K562 (cell line): ENCODE data around the gene TRAF3. TPM values are rescaled to one million over a fixed set of nuclear protein-coding genes. Genes with fewer than 3 reads are reported as not detected.

Experiments
- ATAC-seq: fragments of 200-7000 bp; cut with Tn5 transposase; 3 replicates; pipeline ENCODE4 v1.9.1; 2020; ENCODE audit warnings: moderate library complexity
- BruUV-seq: library from RNA; stranded (reverse); fragments of 400-500 nt; replicated peaks from 2 replicates; lab custom pipeline; 2021; lab: Mats Ljungman, UMichigan
- CTCF ChIA-PET: fragments of 300-600 bp; formaldehyde crosslinking; extraction: SDS; loops from one replicate; lab custom pipeline; 2021; ENCODE audit warnings: low intra/inter-chr PET ratio; lab: Yijun Ruan, JAX
- POLR2A ChIA-PET: fragments of 300-600, 350-650 bp; sonication (Branson Sonifier 250); formaldehyde crosslinking; extraction: SDS; loops from one replicate; lab custom pipeline; 2021; ENCODE audit warnings: antibody characterized with exemption, inconsistent platforms; lab: Yijun Ruan, JAX
- DNase-seq, 4 experiments: peaks; one replicate each; pipeline versions ENCODE4 v3.0.0 to v3.0.0-alpha.2; 2011 to 2018; ENCODE audit warnings: low spot score in 3 of 4, mixed read lengths in 3 of 4; ENCODE audit errors: extremely low read depth in 1 of 4
- FAIRE-seq: peaks from 2 replicates; lab custom pipeline; 2011; peaks lifted over from hg19 to GRCh38; lab: Jason Lieb, UNC
- H2AFZ ChIP-seq: 2 replicates; pipeline ENCODE4 v1.6.0; 2011; ENCODE audit warnings: low read depth, low read length, control low read depth, inconsistent platforms
- H3K27ac ChIP-seq: fragments of 200-600 bp; 3 replicates; pipeline ENCODE4 v1.8.0; 2011; ENCODE audit warnings: low read depth, mild to moderate bottlenecking, control low read depth, inconsistent platforms, low read length, moderate library complexity, mixed read lengths; ENCODE audit errors: extremely low read depth
- H3K27me3 ChIP-seq, 2 experiments: fragments of 300-600 bp in 1 of 2; 2 replicates in 1 of 2; 3 replicates in 1 of 2; pipeline versions ENCODE4 v1.6.0 to v1.8.0; 2011; ENCODE audit warnings: inconsistent platforms in 2 of 2, low read length in 2 of 2, mild to moderate bottlenecking in 1 of 2, mixed read lengths in 1 of 2, moderate library complexity in 1 of 2; ENCODE audit not compliant: control insufficient read depth in 2 of 2, insufficient read depth in 2 of 2
- H3K36me3 ChIP-seq: fragments of 300-600 bp; 3 replicates; pipeline ENCODE4 v1.8.0; 2011; ENCODE audit warnings: mild to moderate bottlenecking, low read length, inconsistent platforms; ENCODE audit not compliant: control insufficient read depth, insufficient read depth
- H3K4me1 ChIP-seq, 2 experiments: fragments of 200-600 bp in 1 of 2; replicated peaks in 1 of 2; 2 replicates in 1 of 2; 3 replicates in 1 of 2; pipeline versions ENCODE4 v1.5.1 to v1.8.0; 2011; ENCODE audit warnings: inconsistent platforms in 2 of 2, low read length in 2 of 2, mild to moderate bottlenecking in 1 of 2, mixed read lengths in 1 of 2, moderate library complexity in 1 of 2; ENCODE audit not compliant: control insufficient read depth in 2 of 2, insufficient read depth in 2 of 2
- H3K4me2 ChIP-seq: 2 replicates; pipeline ENCODE4 v1.6.1; 2011; ENCODE audit warnings: low read length, control low read depth, inconsistent platforms, mixed read lengths; ENCODE audit not compliant: insufficient read depth
- H3K4me3 ChIP-seq: fragments of 200-600 bp; sonication (generic), shearing (Covaris generic); 2 replicates; pipeline ENCODE4 v1.5.1; 2016; ENCODE audit warnings: control low read depth, inconsistent platforms
- H3K79me2 ChIP-seq: fragments of 200-600 bp; 3 replicates; pipeline ENCODE4 v1.8.0; 2011; ENCODE audit warnings: low read length, inconsistent platforms; ENCODE audit not compliant: control insufficient read depth, insufficient read depth
- H3K9ac ChIP-seq, 2 experiments: 2 replicates each; pipeline versions ENCODE4 v1.6.0 to v1.6.1; 2011; ENCODE audit warnings: low read depth in 2 of 2, low read length in 2 of 2, control low read depth in 1 of 2, inconsistent platforms in 1 of 2, mild to moderate bottlenecking in 1 of 2, mixed read lengths in 1 of 2; ENCODE audit not compliant: insufficient read depth in 1 of 2
- H3K9me1 ChIP-seq: one replicate; pipeline ENCODE4 v1.6.0; 2011; ENCODE audit warnings: inconsistent platforms, mild to moderate bottlenecking, low read length, moderate library complexity; ENCODE audit not compliant: control insufficient read depth, insufficient read depth
- H3K9me3 ChIP-seq: replicated peaks from 2 replicates; pipeline ENCODE4 v1.5.1; 2011; ENCODE audit warnings: low read depth, low read length, inconsistent platforms; ENCODE audit not compliant: control insufficient read depth, insufficient read depth
- H4K20me1 ChIP-seq: replicated peaks from 2 replicates; pipeline ENCODE4 v1.6.1; 2011; ENCODE audit warnings: low read length, inconsistent platforms, mixed read lengths; ENCODE audit not compliant: control insufficient read depth, insufficient read depth
- CCAR2 ChIP-seq: fragments of 200-400 bp; formaldehyde crosslinking; IDR thresholded peaks from 2 replicates; pipeline ENCODE4 v1.6.1; 2017; ENCODE audit warnings: mild to moderate bottlenecking, low read depth, low read length
- FOXK2 ChIP-seq, 2 experiments: fragments of 450-650 bp; IDR thresholded peaks in 1 of 2; conservative IDR thresholded peaks in 1 of 2; 2 replicates each; pipeline ENCODE4 v1.6.1; 2016; ENCODE audit warnings: low read depth in 2 of 2, mild to moderate bottlenecking in 1 of 2
- KLF10 ChIP-seq: fragments of 250-450 bp; sonication (Bioruptor Pico); IDR thresholded peaks from 2 replicates; pipeline ENCODE4 v1.6.1; 2021; ENCODE audit warnings: matching md5 sums
- MEF2D ChIP-seq: conservative IDR thresholded peaks from 2 replicates; pipeline ENCODE4 v1.6.1; 2016; ENCODE audit warnings: low read depth, missing genetic modification characterization, missing compliant biosample characterization
- PHF8 ChIP-seq: fragments of 200-600 bp; sonication (generic); IDR thresholded peaks from 2 replicates; pipeline ENCODE4 v1.6.1; 2012; ENCODE audit warnings: mixed run types, mild to moderate bottlenecking, inconsistent platforms, low read length, moderate library complexity, borderline replicate concordance
- SMAD3 ChIP-seq: fragments of 450-650 bp; formaldehyde crosslinking; conservative IDR thresholded peaks from 2 replicates; pipeline ENCODE4 v1.4.0; 2020; ENCODE audit warnings: mild to moderate bottlenecking
- SRSF9 ChIP-seq: fragments of 200-400 bp; formaldehyde crosslinking; IDR thresholded peaks from 2 replicates; pipeline ENCODE4 v1.6.1; 2017; ENCODE audit warnings: low read depth, low read length, borderline replicate concordance
- TFAM ChIP-seq: fragments of 250-450 bp; sonication (Bioruptor Pico); conservative IDR thresholded peaks from 2 replicates; pipeline ENCODE4 v1.5.0; 2021; ENCODE audit warnings: mild to moderate bottlenecking, moderate library complexity
- ZBTB1 ChIP-seq: sonication (generic); formaldehyde crosslinking; IDR thresholded peaks from 2 replicates; pipeline ENCODE4 v1.8.1; 2023; ENCODE audit warnings: missing genetic modification reagents, low read depth, mild to moderate bottlenecking, borderline replicate concordance
- ZC3H8 ChIP-seq: fragments of 450-650 bp; IDR thresholded peaks from 2 replicates; pipeline ENCODE4 v1.6.1; 2017
- ZNF41 ChIP-seq: fragments of 250-450 bp; sonication (Bioruptor Pico); conservative IDR thresholded peaks from 2 replicates; pipeline ENCODE4 v1.4.0; 2020; ENCODE audit warnings: mild to moderate bottlenecking
- ZNF445 ChIP-seq: fragments of 250-450 bp; sonication (Bioruptor Pico); IDR thresholded peaks from 2 replicates; pipeline ENCODE4 v1.4.0; 2020; ENCODE audit warnings: low read depth, mild to moderate bottlenecking, moderate library complexity
- WGBS: fragments of 100-300 bp; shearing (Covaris generic); methylation state at CpG from one replicate; pipeline ENCODE4 v1.1.6; 2016; ENCODE audit warnings: low coverage, mixed read lengths; ENCODE audit not compliant: insufficient coverage; ENCODE audit errors: missing lambda C conversion rate; 5-methylcytosine and 5-hydroxymethylcytosine counted together
- in situ Hi-C: fragments of 300-500 bp; cut with MboI; formaldehyde crosslinking; loops from 4 replicates; pipeline ENCODE4 v1.15.0; 2018; ENCODE audit warnings: inconsistent platforms, mixed read lengths
- intact Hi-C: fragments of 100-400 bp; cut with micrococcal nuclease; formaldehyde crosslinking; loops from 2 replicates; pipeline ENCODE4 v1.14.2; 2022
- polyA plus RNA-seq, 8 experiments: library from polyadenylated mRNA; depleted of rRNA in 4 of 8; stranded (reverse) in 5 of 8; unstranded in 3 of 8; fragments of >200 nt; fragmentation: Nextera tagmentation in 2 of 8; fragmentation: Illumina TruSeq in 1 of 8; extraction: Ambion mirVana in 2 of 8; extraction: Trizol in 1 of 8; gene quantifications; 2 replicates each; pipeline versions ENCODE4 v1.2.1 to v1.2.3, GENCODE V29; 2011 to 2014; ENCODE audit warnings: inconsistent platforms in 1 of 8, missing spikeins in 1 of 8
- total RNA-seq, 7 experiments: library from RNA; depleted of rRNA in 6 of 7; stranded (reverse); fragments of >200 nt in 6 of 7; fragmentation: Illumina TruSeq in 2 of 7; extraction: Trizol in 2 of 7; gene quantifications; 2 replicates each; pipeline versions ENCODE4 v1.2.1 to v1.2.3, GENCODE V29; 2011 to 2021; ENCODE audit warnings: low replicate concordance in 1 of 7
- TF ChIP-seq, protein P1 (sequence below): fragments of 250-450 bp; sonication (Bioruptor Pico); IDR thresholded peaks from 2 replicates; pipeline ENCODE4 v1.5.0; 2021

The TRAF3 gene
- total and polyA plus RNA-seq, 9 of the 15 experiments (the other 6 are each of a cell fraction or from before 2014, with no cell fraction given): 0.52 to 21.3 (median 9.9) TPM

DNA sequence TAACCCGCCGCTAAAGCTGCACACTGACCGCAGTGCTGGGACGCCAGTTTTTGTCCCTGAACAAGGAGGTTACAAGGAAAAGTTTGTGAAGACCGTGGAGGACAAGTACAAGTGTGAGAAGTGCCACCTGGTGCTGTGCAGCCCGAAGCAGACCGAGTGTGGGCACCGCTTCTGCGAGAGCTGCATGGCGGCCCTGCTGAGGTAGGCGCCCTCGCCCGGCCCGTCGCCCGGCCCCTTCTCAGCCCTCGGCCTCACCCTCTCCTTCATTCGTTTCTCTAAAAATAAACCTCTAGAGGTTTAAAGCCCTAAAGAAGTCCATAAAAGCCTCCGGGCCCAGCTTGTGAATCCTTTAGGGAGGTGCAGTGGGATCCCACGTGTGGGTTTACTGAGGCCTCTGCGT lies 93.0 kb downstream of the TRAF3 start (continued):
- TF ChIP-seq TFAM (CRISPR knock-in tag): no peak
- no peak for TF ChIP-seq MEF2D (tag)

DNA sequence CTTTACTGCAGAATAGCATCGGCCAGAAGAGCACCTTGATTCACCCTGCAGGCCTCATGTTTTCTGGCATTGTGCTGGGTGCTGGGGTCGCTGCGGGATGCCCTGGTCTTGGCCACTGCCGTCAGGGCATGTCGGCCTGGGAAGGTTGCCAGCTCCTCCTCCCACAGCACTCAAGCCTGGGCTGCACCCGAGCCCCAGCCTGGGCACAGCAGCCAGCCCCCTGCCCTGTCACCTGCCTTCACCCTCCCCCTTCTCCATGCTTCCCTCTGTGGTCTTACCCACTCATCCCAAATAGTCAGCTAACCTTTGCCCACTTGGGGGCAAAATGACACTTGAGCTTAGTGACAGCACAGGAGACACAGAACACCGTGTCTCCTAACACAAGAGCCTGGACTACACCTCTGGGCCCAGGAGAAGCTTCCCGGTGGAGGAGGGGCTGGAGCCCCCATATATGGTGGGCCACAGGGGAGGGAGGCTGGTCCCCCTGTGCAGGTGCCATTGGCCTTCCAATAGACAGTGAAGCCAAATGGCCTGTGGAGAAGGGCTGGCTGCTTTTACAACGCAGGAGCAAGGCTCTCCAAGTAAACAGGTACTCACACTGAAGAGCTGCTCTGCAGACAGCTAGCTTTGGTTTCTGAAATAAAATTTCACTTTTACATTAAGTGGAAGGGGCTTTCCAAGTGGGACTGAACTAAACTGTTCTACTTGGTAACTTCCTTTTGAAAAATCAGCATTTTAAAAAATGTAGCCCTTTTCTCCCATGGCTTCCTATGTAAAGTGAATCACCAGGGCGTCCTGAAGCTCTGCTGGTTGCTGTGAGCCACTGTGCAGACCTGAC lies 94.0 kb downstream of the TRAF3 start:
- no peak overlapping the region for H3K4me3 ChIP-seq
- in situ Hi-C loops: no loop called here
- H3K4me1 ChIP-seq: peaks cover 0 to 3% of the 10 kb centered on the region in 2 experiments; a peak in 2 of 5 replicates
- ChIA-PET POLR2A (interaction anchor here (0.9 kb wide), 1 partner anchor 16 kb away, joined by 3 read pairs; no protein-coding TSS in a partner anchor), CTCF (no interaction called here)
- TF ChIP-seq KLF10 (CRISPR knock-in tag): no peak
- TF ChIP-seq FOXK2 (conservative IDR thresholded peaks at IDR 0.05 in 1 of 2, IDR thresholded peaks at IDR 0.05 in 1 of 2; ENCODE audit: low read depth in 2 of 2): no peak
- TF ChIP-seq PHF8: no peak
- TF ChIP-seq ZC3H8: no peak
- TF ChIP-seq ZNF41 (CRISPR knock-in tag): no peak
- no peak for TF ChIP-seq SRSF9
- TF ChIP-seq ZBTB1 (CRISPR knock-in tag): no peak
- TF ChIP-seq SMAD3: no peak
- no peak for TF ChIP-seq ZNF445 (CRISPR knock-in tag)
- TF ChIP-seq, protein P1, sequence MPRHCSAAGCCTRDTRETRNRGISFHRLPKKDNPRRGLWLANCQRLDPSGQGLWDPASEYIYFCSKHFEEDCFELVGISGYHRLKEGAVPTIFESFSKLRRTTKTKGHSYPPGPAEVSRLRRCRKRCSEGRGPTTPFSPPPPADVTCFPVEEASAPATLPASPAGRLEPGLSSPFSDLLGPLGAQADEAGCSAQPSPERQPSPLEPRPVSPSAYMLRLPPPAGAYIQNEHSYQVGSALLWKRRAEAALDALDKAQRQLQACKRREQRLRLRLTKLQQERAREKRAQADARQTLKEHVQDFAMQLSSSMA (CRISPR knock-in tag): no peak
- TF ChIP-seq CCAR2: no peak
- BruUV-seq: no TSS peak
- ATAC-seq: no peak
- H3K27me3 ChIP-seq: no peaks in the 10 kb centered on the region
- WGBS: 90% methylated on average over 9 of the region's 10 CpGs
- no peak overlapping the region for H3K9ac ChIP-seq
- no peaks in the 10 kb centered on the region for H4K20me1 ChIP-seq
- intact Hi-C loops: no loop called here
- peak in 1 of 4 experiments; percentile 1 for DNase-seq
- H3K27ac ChIP-seq: no peak overlapping the region
- H3K9me3 ChIP-seq: no peaks in the 10 kb centered on the region
- H2AFZ ChIP-seq: no peak overlapping the region
- FAIRE-seq: no peak
- peaks cover 33% of the 10 kb centered on the region for H3K36me3 ChIP-seq
- no peak overlapping the region for H3K4me2 ChIP-seq
- H3K9me1 ChIP-seq: no peaks in the 10 kb centered on the region
- no peaks in the 10 kb centered on the region for H3K79me2 ChIP-seq
